Sciatic nerve (tissue), 2 donors: ENCODE results near the gene RAX. TPM values are rescaled to one million over a fixed set of nuclear protein-coding genes. Genes with fewer than 3 reads are reported as not detected.
"Not testable (repeated sequence)": the region's sequence is repeated elsewhere in the genome, so short reads cannot be mapped to it uniquely, and the experiment has no call there.

ENCODE experiments used
- ATAC-seq: fragments of 200-7000 bp; cut with Tn5 transposase; one replicate; pipeline ENCODE4 v1.9.1; 2020; ENCODE audit warnings: mild to moderate bottlenecking, moderate library complexity
- DNase-seq: peaks from one replicate; pipeline ENCODE4 v3.0.0-alpha.2; 2020; ENCODE audit warnings: low spot score
- intact Hi-C: fragments of 100-400 bp; cut with DNase I; formaldehyde crosslinking; loops from one replicate; pipeline ENCODE4 v1.14.2; 2022
- total RNA-seq: library from RNA; stranded (reverse); fragmentation: NEBNext Ultra II Directional; extraction: Animal tissue kit (Norgen Biotek cat#: 25700); gene quantifications from one replicate; pipeline ENCODE4 v1.2.1, GENCODE V29; 2021
- donor health status: DM: no; HTN: no; CAD: no.
- donor health status: DM: no; HTN: no; CAD: no.

The RAX gene
- total RNA-seq, 1 donor from 2014 or later: not detected

DNA sequence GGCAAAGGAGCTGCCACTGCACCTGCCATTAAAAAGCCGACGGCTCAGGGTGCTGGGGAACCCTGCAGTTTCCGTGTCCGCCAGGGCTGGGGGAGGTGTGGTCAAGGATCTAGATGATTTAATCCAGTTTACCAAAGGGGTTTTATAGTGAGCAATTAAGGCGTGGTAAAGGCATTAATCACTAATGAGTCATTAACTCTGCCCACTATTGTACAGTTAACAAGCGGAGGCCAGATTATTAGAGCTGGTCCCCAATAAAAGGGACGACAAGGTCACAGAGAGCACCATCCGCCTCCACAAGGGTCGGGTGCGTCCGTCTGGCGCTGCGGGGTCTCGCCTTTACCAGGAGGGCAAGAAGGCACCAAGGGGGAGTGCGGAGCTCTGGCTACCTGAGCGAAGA, 9.6 kb downstream of the RAX start:
- intact Hi-C loops: no loop called here
- ATAC-seq: no peak
- DNase-seq: no peak

DNA sequence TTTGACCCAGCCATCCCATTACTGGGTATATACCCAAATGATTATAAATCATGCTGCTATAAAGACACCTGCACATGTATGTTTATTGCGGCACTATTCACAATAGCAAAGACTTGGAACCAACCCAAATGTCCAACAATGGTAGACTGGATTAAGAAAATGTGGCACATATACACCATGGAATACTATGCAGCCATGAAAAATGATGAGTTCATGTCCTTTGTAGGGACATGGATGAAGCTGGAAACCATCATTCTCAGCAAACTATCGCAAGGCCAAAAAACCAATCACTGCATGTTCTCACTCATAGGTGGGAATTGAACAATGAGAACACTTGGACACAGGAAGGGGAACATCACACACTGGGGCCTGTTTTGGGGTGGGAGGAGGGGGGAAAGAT, 11.0 kb downstream of the RAX start:
- DNase-seq, intact Hi-C loops, ATAC-seq: not testable (repeated sequence)

DNA sequence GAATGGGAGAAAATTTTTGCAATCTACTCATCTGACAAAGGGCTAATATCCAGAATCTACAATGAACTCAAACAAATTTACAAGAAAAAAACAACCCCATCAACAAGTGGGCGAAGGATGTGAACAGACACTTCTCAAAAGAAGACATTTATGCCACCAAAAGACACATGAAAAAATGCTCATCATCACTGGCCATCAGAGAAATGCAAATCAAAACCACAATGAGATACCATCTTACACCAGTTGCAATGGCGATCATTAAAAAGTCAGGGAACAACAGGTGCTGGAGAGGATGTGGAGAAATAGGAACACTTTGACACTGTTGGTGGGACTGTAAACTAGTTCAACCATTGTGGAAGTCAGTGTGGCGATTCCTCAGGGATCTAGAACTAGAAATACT, 11.4 kb downstream of the RAX start:
- DNase-seq, ATAC-seq, intact Hi-C loops: not testable (repeated sequence)

DNA sequence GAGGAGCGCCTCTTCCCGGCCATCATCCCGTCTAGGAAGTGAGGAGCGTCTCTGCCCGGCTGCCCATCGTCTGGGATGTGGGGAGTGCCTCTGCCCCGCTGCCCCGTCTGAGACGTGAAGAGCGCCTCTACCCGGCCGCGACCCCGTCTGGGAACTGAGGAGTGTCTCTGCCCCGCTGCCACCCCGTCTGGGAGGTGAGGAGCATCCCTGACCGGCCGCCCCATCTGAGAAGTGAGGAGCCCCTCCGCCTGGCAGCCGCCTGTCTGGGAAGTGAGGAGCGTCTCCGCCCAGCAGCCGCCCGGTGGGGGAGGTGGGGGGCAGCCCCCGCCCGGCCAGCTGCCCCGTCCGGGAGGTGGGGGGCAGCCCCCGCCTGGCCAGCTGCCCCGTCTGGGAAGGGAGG, 17.8 kb downstream of the RAX start:
- DNase-seq, intact Hi-C loops, ATAC-seq: not testable (repeated sequence)

DNA sequence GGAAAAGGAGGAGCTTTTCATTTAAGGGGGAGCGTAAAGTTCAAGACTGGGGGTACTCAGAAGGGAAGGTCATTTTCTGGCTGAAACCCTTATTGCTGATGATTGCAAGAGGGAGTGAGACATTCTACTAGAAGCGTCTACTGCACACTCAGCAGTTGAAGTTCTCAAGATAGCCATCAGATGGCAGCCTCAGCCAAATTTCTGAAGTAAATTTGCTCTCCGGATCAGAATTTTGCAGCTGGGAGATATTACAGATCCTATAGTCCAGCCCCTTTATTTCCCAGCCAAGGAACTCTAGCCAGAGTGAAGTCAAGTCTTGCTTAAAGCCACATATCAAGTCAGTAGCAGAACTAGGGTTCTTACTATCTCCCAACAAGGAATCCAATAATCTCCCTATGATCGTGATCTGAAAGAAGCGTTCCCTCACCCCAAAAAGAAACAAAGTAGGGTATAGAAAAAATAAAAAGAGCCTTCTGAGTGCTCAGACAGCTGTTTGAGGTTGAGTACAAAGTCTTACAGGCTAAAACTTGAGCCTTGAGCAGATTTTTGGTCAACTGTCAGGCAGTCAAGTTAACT, 24.0 kb downstream of the RAX start:
- no peak for DNase-seq
- ATAC-seq: peak; percentile 46
- intact Hi-C loops: no loop called here

DNA sequence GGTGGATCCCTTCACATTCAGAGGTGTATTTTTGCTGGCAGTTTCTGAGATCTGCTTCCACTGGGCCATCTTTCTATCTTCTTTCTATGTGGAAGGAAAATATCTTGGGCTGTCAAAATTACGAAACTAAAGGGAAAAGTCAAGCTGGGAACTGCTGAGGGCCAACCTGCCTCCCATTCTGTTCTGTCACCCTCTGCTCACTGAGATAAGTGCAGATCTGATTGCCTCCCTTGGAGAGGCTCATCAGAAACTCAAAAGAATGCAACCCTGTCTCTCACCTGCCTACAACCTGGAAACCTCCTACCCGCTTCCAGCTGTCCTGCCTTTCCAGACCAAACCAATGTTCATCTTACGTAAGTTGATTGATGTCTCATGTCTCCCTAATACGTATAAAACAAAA, 26.5 kb downstream of the RAX start:
- intact Hi-C loops: no loop called here
- ATAC-seq: no peak
- no peak for DNase-seq

DNA sequence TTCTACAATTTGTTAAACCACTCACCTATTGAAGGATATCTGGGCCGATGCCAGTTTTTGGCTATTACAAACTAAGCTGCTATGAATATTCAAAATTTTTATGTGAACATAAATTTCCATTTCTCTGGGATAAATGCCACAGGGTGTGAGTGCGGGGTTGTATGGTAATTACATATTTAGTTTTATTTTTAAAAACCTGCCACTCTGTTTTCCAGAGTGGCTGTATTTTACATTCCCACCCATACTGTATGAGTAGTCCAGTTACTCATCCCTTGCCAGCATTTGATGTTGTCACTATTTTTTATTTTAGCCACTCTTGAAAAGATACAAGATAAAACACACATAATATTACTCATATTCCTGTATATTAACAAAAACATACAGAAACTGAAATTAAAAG, 30.3 kb downstream of the RAX start:
- ATAC-seq (no peak), DNase-seq (no peak)
- intact Hi-C loops: no loop called here

DNA sequence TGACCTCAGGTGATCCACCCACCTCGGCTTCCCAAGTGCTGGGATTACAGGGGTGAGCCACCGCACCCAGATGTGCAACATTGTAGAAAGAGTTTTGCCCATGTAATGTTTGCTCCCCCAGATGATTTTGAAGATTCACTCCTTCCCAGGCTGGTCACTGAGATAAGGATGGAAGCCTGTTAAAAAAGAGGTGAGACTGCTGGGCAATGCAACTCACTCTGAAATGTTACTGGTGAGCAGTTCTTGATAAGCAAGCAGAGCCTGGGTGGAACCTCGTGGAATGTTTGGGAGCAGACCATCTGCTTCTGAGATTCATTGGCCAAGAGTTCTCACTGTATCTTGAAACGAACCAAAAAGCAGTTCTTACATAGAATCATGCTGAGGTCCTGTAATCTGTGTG, 33.6 kb downstream of the RAX start:
- intact Hi-C loops: no loop called here
- no peak for DNase-seq
- no peak for ATAC-seq

DNA sequence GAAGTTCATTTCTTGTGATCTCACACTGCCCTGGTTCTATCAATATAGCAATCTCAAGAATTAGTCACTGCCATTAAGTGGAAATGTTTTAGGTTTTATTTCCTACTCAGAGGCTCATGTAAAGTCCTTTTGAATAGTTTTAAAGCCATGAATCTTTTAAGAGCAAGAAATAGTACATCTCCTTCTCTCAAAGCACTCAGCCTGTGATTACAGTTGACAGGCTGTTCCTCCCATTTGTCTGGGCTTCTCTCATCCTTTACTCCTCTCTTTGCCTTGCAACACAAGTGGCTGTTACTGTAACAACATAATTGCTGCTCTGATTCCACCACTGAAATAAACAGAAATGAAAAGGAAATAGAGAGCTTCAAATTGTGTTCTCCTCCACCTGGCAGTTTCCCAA, 34.9 kb downstream of the RAX start:
- no peak for ATAC-seq
- no peak for DNase-seq
- intact Hi-C loops: no loop called here

DNA sequence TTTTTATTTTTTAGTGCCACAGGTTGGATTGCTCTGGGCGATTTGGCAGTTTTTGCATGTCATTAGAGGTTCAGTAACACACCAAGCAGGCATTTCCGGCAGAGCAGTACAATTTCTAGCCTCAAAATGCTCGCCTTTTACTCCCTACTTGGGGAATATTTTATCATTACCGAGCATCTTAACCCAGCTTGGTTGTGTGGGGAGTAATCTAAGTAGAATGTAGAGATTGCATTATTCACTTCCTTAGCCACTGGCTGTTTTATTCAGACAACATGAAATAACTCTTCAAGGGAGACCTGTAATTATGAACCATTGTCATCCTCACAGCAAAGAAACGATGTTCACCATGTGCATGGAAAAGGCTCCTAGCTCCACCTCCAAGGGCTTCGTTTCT, 40.2 kb downstream of the RAX start:
- ATAC-seq (no peak), DNase-seq (no peak)
- intact Hi-C loops: no loop called here

DNA sequence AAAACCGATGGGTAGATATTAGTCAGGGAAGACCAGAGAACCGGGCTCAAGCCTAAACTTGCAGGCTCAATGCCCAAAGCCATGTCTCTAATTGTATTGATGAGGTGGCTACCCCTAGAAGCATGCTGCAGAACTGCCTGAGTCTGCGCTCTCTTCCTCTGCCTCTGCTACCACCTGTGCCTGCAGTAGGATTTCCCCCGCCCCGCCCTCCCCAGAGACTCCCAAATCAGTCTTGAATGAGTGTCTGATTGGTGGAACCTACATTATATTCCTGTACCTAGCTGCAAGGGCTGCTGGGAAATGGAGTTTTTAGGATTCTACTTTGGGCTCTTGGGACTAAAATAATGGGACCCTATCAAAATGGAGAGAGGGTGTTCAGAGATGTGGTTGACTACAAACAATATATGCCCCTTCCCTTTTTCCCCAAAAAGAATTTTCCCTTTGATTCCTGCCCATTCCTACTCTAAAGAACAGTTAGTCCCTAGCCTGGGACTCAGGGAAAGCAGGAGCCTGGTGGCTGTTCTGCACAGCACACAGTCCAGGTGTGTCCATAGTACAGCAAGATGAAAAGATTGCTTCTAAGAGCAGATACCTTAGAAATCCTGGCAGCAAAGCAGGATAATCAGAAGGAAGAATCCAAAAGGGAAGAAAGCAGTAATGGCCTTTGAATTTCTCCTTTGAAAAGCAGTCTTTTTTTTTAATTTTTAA, 40.8 kb downstream of the RAX start:
- no peak for ATAC-seq
- no peak for DNase-seq
- intact Hi-C loops: no loop called here

DNA sequence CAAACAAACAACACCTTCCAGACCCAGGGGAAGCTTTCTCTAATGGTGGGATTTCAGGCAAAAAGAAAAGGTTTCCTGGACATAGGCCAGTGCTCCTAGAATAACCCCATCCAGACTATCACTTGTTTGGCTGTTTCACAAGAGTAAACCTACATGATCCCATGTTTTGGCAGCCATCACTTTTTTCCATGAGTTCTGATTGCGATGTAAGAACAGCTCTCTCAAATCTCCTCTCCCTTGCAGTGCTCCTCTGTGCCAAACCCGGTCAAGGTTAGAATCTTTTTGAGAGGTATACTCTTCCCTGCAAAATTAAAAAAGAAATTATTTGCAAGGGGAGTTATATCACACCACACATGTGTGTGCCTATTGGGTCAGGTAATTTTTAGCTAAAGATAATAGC, 41.4 kb downstream of the RAX start:
- intact Hi-C loops: no loop called here
- ATAC-seq (no peak), DNase-seq (no peak)

DNA sequence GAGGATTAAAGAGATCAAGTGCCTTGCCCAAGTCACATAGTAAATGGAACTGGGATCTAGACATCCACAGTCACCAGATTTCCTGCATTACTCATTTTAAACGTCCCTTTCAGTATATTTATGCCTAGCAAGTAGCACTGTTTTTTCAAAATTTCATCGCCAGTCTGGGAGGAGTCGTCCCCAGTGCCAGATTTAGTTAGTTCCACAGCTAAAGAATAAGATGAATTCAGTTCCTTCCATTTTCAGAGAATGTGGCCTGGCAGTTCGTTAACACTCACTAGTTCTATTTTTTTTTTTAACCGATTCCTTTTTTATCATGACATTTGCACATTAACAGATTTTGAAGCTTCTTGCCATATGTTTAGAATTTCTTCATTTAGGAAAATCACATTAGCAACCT, 42.1 kb downstream of the RAX start:
- ATAC-seq: no peak
- no peak for DNase-seq
- intact Hi-C loops: no loop called here

DNA sequence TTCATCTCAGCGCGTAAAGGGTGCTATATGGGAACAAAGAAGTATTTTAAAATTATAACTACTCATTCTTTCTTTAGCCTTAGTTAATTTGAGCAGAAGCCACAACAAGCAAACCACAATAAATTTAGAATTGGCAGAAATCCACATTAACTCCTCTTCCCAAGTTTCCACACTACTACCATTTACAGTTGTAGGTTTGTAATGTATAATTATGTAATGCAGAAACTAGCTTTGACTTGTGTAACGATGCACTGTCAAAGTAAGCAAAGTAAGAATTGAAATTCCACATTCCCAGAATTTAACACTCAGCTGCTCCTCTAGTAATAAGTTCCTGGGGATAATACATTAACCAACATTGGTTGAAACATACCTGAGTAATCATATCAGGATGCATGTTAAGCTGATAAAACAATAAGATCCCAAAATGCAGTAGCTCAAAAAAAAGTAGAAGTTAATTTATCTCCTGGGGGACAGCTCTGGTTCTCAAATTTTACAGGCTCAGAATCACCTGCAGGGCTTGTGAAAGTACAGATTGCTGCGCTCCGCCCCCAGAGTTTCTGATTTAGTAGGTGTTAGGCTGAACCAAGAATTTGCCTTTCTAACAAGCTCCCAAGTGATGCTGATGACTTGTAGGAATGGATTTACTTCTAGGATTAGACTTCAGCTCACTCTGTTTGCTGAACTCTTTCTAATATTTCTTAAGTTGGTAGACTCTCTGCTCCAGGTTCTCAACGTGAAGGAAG, 43.4 kb downstream of the RAX start:
- intact Hi-C loops: no loop called here
- DNase-seq (no peak), ATAC-seq (no peak)

DNA sequence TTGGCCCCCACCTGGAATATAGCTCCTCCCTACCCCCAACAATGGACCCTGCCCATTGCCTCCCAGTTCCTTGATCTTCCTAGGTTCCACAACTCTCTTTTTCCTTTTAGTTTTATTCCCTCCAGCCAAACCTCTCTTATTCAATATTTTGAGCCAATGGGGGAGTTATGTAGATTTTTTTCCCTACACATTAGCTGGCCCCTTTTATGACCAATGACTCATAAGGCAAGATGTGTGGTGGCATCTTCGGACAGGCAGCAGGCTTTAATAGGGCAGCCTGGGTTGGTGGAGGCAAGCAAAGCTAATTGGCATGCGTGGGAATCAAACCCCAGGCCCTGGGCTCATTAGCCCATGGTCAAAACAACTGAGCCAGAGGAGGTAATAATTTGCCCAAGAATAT, 44.1 kb downstream of the RAX start:
- no peak for DNase-seq
- intact Hi-C loops: no loop called here
- no peak for ATAC-seq

DNA sequence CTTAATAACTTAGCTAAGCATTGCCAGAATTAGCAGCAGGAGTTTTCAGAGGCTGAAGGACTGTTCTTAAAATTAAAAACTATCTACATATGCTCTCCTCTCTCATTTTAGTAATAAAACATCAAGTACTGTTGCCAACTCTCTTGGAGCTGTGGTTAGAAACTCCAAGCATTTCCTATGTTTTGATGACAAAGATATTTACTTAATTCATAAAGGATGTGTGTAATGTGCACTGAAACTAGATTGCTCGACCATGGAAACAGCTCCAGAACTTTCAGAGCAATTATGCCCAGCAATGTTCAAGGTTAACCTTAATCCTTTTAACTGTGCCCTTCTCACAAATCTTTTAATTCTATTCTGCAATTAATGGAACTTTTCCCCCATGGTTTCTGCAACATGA, 44.9 kb downstream of the RAX start:
- no peak for DNase-seq
- intact Hi-C loops: no loop called here
- ATAC-seq: no peak

DNA sequence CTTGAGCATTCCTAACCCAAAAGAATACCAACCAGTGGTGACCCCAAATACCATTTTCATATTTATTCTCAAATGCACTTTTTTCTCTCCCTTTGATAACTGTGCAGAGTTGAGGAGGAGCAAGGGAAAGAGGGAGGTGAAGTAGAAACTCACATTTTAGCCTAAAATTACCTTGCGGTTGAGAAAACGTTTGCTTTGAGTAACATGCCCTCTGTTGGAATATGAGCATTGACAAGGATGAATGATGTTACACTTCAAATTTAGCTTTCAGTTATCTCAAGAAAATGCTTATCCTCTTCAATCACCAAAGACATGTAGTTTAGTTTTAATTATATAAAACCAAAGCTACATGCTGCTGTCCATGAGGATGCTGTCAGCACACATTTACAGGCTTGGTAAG, 50.9 kb downstream of the RAX start:
- intact Hi-C loops: no loop called here
- no peak for ATAC-seq
- no peak for DNase-seq

DNA sequence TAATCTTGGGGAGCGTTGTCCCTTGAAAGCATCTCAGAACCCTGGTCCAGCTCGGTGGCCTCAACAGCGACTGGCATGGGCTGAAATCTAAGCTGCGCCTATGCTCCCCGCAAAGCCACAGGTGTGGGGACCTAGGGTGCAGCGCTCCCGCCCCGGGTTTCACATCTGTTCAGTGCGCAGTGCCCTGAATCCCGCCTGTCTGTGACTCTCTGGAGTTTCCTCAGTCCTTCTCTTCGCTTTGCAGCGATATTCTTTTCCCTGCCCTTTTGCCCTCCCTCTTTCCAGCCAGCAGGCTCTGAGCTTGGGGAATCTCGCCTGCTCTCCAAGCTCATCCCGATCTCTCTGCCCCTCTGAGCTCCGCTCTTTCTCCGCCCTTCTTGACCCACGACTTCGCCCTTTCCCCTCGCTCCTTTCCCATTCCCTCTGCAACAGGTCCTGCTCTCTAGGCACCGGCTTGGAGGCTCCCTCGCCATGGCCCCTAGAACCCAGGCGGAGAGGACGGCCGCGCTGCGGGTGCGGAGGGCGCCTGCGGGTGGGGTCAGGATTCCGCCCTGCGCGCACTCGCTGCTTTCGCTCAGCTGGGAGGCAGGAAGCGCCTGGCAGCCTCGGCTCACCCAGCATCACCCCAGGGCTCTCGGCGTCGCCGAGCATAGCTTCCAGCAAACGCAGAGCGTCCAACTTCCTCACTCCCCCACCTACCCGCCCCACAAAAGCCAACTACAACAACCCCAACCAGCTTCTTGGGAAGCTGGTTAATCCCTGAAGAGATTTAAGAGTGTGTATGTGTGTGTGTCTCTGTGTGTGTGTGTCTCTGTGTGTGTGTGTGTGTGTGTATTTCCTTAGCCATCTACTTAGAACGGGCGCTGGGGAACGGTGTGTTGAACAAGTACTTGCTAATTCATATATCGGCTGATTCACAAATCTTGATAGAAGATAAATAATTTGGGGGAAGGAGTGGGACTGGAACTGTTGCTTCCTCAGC, 52.2 kb downstream of the RAX start:
- intact Hi-C loops: no loop called here
- DNase-seq (no peak), ATAC-seq (no peak)

DNA sequence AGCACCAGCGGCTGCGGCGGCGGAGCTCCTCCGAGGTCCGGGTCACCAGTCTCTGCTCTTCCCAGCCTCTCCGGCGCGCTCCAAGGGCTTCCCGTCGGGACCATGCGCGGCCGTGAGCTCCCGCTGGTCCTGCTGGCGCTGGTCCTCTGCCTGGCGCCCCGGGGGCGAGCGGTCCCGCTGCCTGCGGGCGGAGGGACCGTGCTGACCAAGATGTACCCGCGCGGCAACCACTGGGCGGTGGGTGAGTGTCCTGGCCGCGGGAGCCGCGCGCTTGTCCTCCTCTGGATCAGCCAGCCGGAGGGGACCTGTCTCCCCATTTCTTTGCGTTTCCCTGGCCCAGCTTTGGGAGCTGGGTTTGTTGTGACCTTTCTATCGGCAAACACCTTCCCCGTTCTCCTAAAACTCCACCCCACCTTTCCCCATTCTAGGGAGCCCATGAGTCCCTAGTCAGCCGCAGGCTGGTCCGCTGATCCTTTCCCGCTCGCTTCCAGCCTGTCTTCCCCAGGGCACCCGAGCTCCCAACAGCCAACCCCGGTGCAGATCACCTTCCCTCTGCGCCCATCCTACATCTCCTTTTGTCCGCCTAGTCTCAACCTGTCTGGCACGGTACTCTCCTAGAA, 53.0 kb downstream of the RAX start:
- DNase-seq (no peak), ATAC-seq (no peak)
- intact Hi-C loops: no loop called here
